H9 (cell line): ENCODE measurements around the gene LRPAP1. TPM values are rescaled to one million over a fixed set of nuclear protein-coding genes. Genes with fewer than 3 reads are reported as not detected.

Experiments
- DNase-seq: peaks from one replicate; pipeline ENCODE4 v3.0.0-alpha.2; 2017
- H2AFZ ChIP-seq: one replicate; pipeline ENCODE4 v1.6.1; 2013; ENCODE audit warnings: mild to moderate bottlenecking, low read length, control low read depth, moderate library complexity
- H2AK5ac ChIP-seq: 2 replicates; pipeline ENCODE4 v1.6.1; 2013; ENCODE audit warnings: low read length, control low read depth, mixed read lengths; ENCODE audit not compliant: insufficient read length
- H2BK120ac ChIP-seq: one replicate; pipeline ENCODE4 v1.6.1; 2013; ENCODE audit warnings: low read depth, mild to moderate bottlenecking, low read length, control low read depth, inconsistent platforms; ENCODE audit not compliant: poor library complexity, severe bottlenecking
- H2BK12ac ChIP-seq: 2 replicates; pipeline ENCODE4 v1.6.1; 2013; ENCODE audit warnings: low read length, control low read depth, mixed read lengths, low read depth; ENCODE audit not compliant: insufficient read length
- H2BK15ac ChIP-seq: 2 replicates; pipeline ENCODE4 v1.6.1; 2013; ENCODE audit warnings: low read depth, low read length, control low read depth
- H2BK20ac ChIP-seq: one replicate; pipeline ENCODE4 v1.6.1; 2013; ENCODE audit warnings: low read depth, mild to moderate bottlenecking, low read length, control low read depth, inconsistent platforms; ENCODE audit not compliant: poor library complexity, severe bottlenecking
- H2BK5ac ChIP-seq: 2 replicates; pipeline ENCODE4 v1.6.1; 2013; ENCODE audit warnings: low read length, control low read depth, mixed read lengths; ENCODE audit not compliant: insufficient read length
- H3K14ac ChIP-seq: 2 replicates; pipeline ENCODE4 v1.6.1; 2013; ENCODE audit warnings: low read length, control low read depth; ENCODE audit not compliant: insufficient read depth
- H3K18ac ChIP-seq: 2 replicates; pipeline ENCODE4 v1.6.1; 2013; ENCODE audit warnings: low read depth, mild to moderate bottlenecking, mixed read lengths, low read length, control low read depth; ENCODE audit not compliant: insufficient read length
- H3K23ac ChIP-seq: 2 replicates; pipeline ENCODE4 v1.6.1; 2013; ENCODE audit warnings: low read length, control low read depth, mixed read lengths, low read depth; ENCODE audit not compliant: insufficient read length
- H3K23me2 ChIP-seq: 2 replicates; pipeline ENCODE4 v1.6.1; 2013; ENCODE audit warnings: low read depth, mild to moderate bottlenecking, mixed read lengths, low read length, control low read depth; ENCODE audit not compliant: insufficient read length, poor library complexity, severe bottlenecking
- H3K27ac ChIP-seq: 2 replicates; pipeline ENCODE4 v1.5.1; 2013; ENCODE audit warnings: low read length, control low read depth, mixed read lengths, low read depth; ENCODE audit not compliant: insufficient read length
- H3K27me3 ChIP-seq: 2 replicates; pipeline ENCODE4 v1.6.1; 2013; ENCODE audit warnings: low read length, control low read depth, inconsistent platforms; ENCODE audit not compliant: insufficient read depth
- H3K4ac ChIP-seq: 2 replicates; pipeline ENCODE4 v1.6.1; 2013; ENCODE audit warnings: low read depth, mild to moderate bottlenecking, control low read depth, inconsistent platforms, low read length, moderate library complexity
- H3K4me1 ChIP-seq: 2 replicates; pipeline ENCODE4 v1.6.1; 2013; ENCODE audit warnings: low read length, control low read depth, inconsistent platforms; ENCODE audit not compliant: insufficient read depth
- H3K4me2 ChIP-seq: 2 replicates; pipeline ENCODE4 v1.6.1; 2013; ENCODE audit warnings: low read length, control low read depth, mixed read lengths; ENCODE audit not compliant: insufficient read length, insufficient read depth
- H3K56ac ChIP-seq: 2 replicates; pipeline ENCODE4 v1.6.1; 2013; ENCODE audit warnings: low read depth, mild to moderate bottlenecking, mixed read lengths, low read length, control low read depth; ENCODE audit not compliant: insufficient read length
- H3K79me1 ChIP-seq: 2 replicates; pipeline ENCODE4 v1.6.1; 2013; ENCODE audit warnings: low read depth, mild to moderate bottlenecking, moderate library complexity, low read length, control low read depth, inconsistent platforms; ENCODE audit not compliant: insufficient read depth, poor library complexity, severe bottlenecking
- H3K79me2 ChIP-seq: 2 replicates; pipeline ENCODE4 v1.6.1; 2013; ENCODE audit warnings: low read length, control low read depth, inconsistent platforms; ENCODE audit not compliant: insufficient read depth
- H3K9ac ChIP-seq: 2 replicates; pipeline ENCODE4 v1.6.1; 2013; ENCODE audit warnings: low read length, control low read depth, mixed read lengths; ENCODE audit not compliant: insufficient read length; ENCODE audit errors: extremely low read depth
- H3K9me3 ChIP-seq: one replicate; pipeline ENCODE4 v1.6.1; 2013; ENCODE audit warnings: low read depth, low read length, inconsistent platforms; ENCODE audit not compliant: control insufficient read depth
- H3T11ph ChIP-seq: one replicate; pipeline ENCODE4 v1.6.1; 2013; ENCODE audit warnings: mild to moderate bottlenecking, low read length, control low read depth, inconsistent platforms
- H4K20me1 ChIP-seq: one replicate; pipeline ENCODE4 v1.6.1; 2013; ENCODE audit not compliant: control insufficient read depth, insufficient read length, insufficient read depth
- H4K5ac ChIP-seq: 2 replicates; pipeline ENCODE4 v1.6.1; 2013; ENCODE audit warnings: low read depth, mild to moderate bottlenecking, mixed read lengths, low read length, control low read depth; ENCODE audit not compliant: insufficient read length
- H4K8ac ChIP-seq: replicated peaks from 2 replicates; pipeline ENCODE4 v1.6.1; 2013; ENCODE audit warnings: low read length, control low read depth, mixed read lengths, low read depth; ENCODE audit not compliant: insufficient read length
- H4K91ac ChIP-seq: 2 replicates; pipeline ENCODE4 v1.6.1; 2013; ENCODE audit warnings: low read depth, mild to moderate bottlenecking, moderate library complexity, mixed read lengths, low read length, control low read depth; ENCODE audit not compliant: insufficient read length
- H3K27ac Mint-ChIP-seq, 3 experiments: 2 replicates in 2 of 3; 3 replicates in 1 of 3; pipeline ENCODE4 v1.8.0; 2020 to 2021; ENCODE audit warnings: mixed read lengths in 3 of 3, mild to moderate bottlenecking in 1 of 3, moderate library complexity in 1 of 3
- H3K27me3 Mint-ChIP-seq: 2 replicates; pipeline ENCODE4 v1.8.0; 2021; ENCODE audit warnings: low read depth, mild to moderate bottlenecking, moderate library complexity, mixed read lengths
- H3K36me3 Mint-ChIP-seq, 3 experiments: 2 replicates in 2 of 3; 3 replicates in 1 of 3; pipeline ENCODE4 v1.8.0; 2020 to 2021; ENCODE audit warnings: low read depth in 3 of 3, mixed read lengths in 3 of 3; ENCODE audit not compliant: insufficient read depth in 1 of 3
- H3K4me1 Mint-ChIP-seq, 2 experiments: 2 replicates each; pipeline ENCODE4 v1.8.0; 2020; ENCODE audit warnings: mixed read lengths in 2 of 2
- H3K4me3 Mint-ChIP-seq, 2 experiments: 2 replicates in 1 of 2; 3 replicates in 1 of 2; pipeline ENCODE4 v1.8.0; 2020 to 2021; ENCODE audit warnings: mild to moderate bottlenecking in 2 of 2, mixed read lengths in 2 of 2, moderate library complexity in 1 of 2
- H3K9me3 Mint-ChIP-seq, 2 experiments: 2 replicates in 1 of 2; 3 replicates in 1 of 2; pipeline ENCODE4 v1.8.0; 2020; ENCODE audit warnings: mild to moderate bottlenecking in 2 of 2, mixed read lengths in 2 of 2, moderate library complexity in 1 of 2
- CTCF ChIP-seq: fragments of 200-600 bp; sonication (generic); conservative IDR thresholded peaks from 3 replicates; pipeline ENCODE4 v1.8.0; 2021; ENCODE audit warnings: antibody characterized with exemption, mild to moderate bottlenecking
- WGBS: extraction: QIAGEN DNeasy Blood & Tissue Kit; methylation state at CpG from one replicate; pipeline ENCODE4 v1.1.7; 2013; ENCODE audit warnings: missing lambda C conversion rate, low lambda C conversion rate, mixed read lengths; ENCODE audit not compliant: insufficient read length; ENCODE audit errors: extremely low coverage; 5-methylcytosine and 5-hydroxymethylcytosine counted together
- total RNA-seq: library from RNA; stranded (reverse); gene quantifications from 2 replicates; pipeline ENCODE4 v1.2.1, GENCODE V29; 2021

LRPAP1 gene
- total RNA-seq, 1 experiment from 2014 or later: 85.9 TPM

DNA sequence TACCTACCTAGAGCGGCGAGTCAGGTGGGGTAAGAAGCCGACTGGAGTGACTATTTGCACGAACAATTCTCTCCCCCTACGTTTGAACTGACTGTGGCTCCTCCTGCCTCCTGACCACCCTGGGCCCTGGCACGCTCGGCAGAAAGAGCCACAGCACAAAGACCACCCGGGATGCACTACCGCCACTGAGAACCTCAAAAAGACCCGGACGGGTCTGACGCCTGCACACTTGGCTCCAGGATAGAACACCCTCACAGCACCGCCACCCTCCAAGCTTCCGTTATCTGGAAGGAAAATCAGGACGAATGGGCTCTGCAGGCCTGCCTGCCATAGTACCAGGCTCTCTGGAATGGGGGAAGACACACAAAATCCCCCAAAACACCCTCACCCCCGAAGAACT, 2.2 kb downstream of the LRPAP1 start:
- Histone ChIP-seq H3K79me2 (peaks cover 4% of the 10 kb centered on the region; the same call in 1 of the 2 replicates), H3K4me2 (no peak overlapping the region), H3K27ac (no peak overlapping the region), H4K5ac (no peak overlapping the region), H3K14ac (no peak overlapping the region), H2AK5ac (no peak overlapping the region), H2BK15ac (no peak overlapping the region), H4K91ac (no peak overlapping the region), H3K56ac (no peak overlapping the region), H2BK5ac (no peak overlapping the region), H4K8ac (no peak overlapping the region), H2AFZ (no peak overlapping the region), H3K4ac (no peak overlapping the region), H4K20me1 (no peaks in the 10 kb centered on the region), H3K18ac (no peak overlapping the region), H3K27me3 (no peaks in the 10 kb centered on the region; the same call in 1 of the 2 replicates), H3K23ac (no peak overlapping the region), H2BK12ac (no peak overlapping the region), H3K4me1 (no peaks in the 10 kb centered on the region), H3T11ph (no peak overlapping the region), H3K23me2 (peaks cover 13% of the 10 kb centered on the region), H2BK120ac (no peak overlapping the region), H2BK20ac (no peak overlapping the region), H3K79me1 (peaks cover 4% of the 10 kb centered on the region), H3K9ac (no peak overlapping the region), H3K9me3 (no peaks in the 10 kb centered on the region)
- WGBS: no CpG with 5 or more reads among the region's 16 CpGs
- Mint-ChIP-seq H3K4me3 (no peak overlapping the region; a peak in 1 of 5 replicates), H3K27me3 (peaks cover 26% of the 10 kb centered on the region), H3K4me1 (peaks cover 13 to 40% of the 10 kb centered on the region in 2 experiments), H3K36me3 (peaks cover 8 to 30% (median 24%) of the 10 kb centered on the region in 3 experiments), H3K9me3 (no peaks in the 10 kb centered on the region), H3K27ac (peak overlapping the region in 1 of 3 experiments; percentile 49; a peak in 1 of 7 replicates)
- no peak for DNase-seq
- no peak for TF ChIP-seq CTCF
